Lung (tissue), 12 donors: ENCODE data around the gene MCTP1. TPM values are rescaled to one million over a fixed set of nuclear protein-coding genes. Genes with fewer than 3 reads are reported as not detected.

Experiments used
- ATAC-seq: fragments of 200-7000 bp; cut with Tn5 transposase; one replicate; pipeline ENCODE4 v1.9.1; 2020; ENCODE audit warnings: moderate number of reproducible peaks; ENCODE audit not compliant: insufficient read depth, low FRiP score
- DNase-seq, 3 donors: peaks; one replicate each; pipeline ENCODE4 v3.0.0-alpha.2; 2013 to 2017
- H3K27ac ChIP-seq, 2 donors: one replicate each; pipeline ENCODE4 v1.5.1; 2013; ENCODE audit warnings: mild to moderate bottlenecking in 2 of 2, moderate library complexity in 2 of 2, control low read depth in 1 of 2, inconsistent platforms in 1 of 2, low read depth in 1 of 2, low read length in 1 of 2
- H3K27me3 ChIP-seq, 3 donors: one replicate each; pipeline ENCODE4 v1.5.1; 2013; ENCODE audit warnings: low read length in 2 of 3; ENCODE audit not compliant: control insufficient read depth in 3 of 3, insufficient read depth in 3 of 3
- H3K36me3 ChIP-seq, 4 donors: one replicate each; pipeline ENCODE4 v1.5.1; 2013; ENCODE audit warnings: low read length in 4 of 4, mild to moderate bottlenecking in 1 of 4, moderate library complexity in 1 of 4; ENCODE audit not compliant: control insufficient read depth in 4 of 4, insufficient read depth in 4 of 4
- H3K4me1 ChIP-seq, 5 donors: one replicate each; pipeline ENCODE4 v1.5.1; 2013; ENCODE audit warnings: low read length in 5 of 5, mild to moderate bottlenecking in 2 of 5, moderate library complexity in 1 of 5; ENCODE audit not compliant: control insufficient read depth in 5 of 5, insufficient read depth in 5 of 5
- H3K4me3 ChIP-seq: one replicate; pipeline ENCODE4 v1.5.1; 2013; ENCODE audit warnings: mild to moderate bottlenecking, control low read depth, moderate library complexity
- H3K9ac ChIP-seq, 2 donors: one replicate each; pipeline ENCODE4 v1.5.1; 2013; ENCODE audit warnings: low read length in 2 of 2, control low read depth in 1 of 2; ENCODE audit not compliant: insufficient read depth in 1 of 2
- H3K9me3 ChIP-seq, 4 donors: one replicate each; pipeline ENCODE4 v1.5.1; 2013; ENCODE audit warnings: low read length in 3 of 4, mild to moderate bottlenecking in 1 of 4, moderate library complexity in 1 of 4; ENCODE audit not compliant: control insufficient read depth in 4 of 4, insufficient read depth in 3 of 4
- WGBS, 2 donors: extraction: QIAGEN DNeasy Blood & Tissue Kit; methylation state at CpG; one replicate each; pipeline ENCODE4 v1.1.7; 2013; 5-methylcytosine and 5-hydroxymethylcytosine counted together
- polyA plus RNA-seq, 2 donors: library from polyadenylated mRNA; stranded (reverse); fragments of 200-250 nt; gene quantifications; one replicate each; pipeline ENCODE4 v1.2.1, GENCODE V29; 2013
- total RNA-seq, 2 donors: library from RNA; depleted of rRNA in 1 of 2; stranded (reverse); fragments of >200 nt in 1 of 2; gene quantifications; one replicate each; pipeline ENCODE4 v1.2.1, GENCODE V29; 2014 to 2021
- TF ChIP-seq, protein P1 (sequence below): IDR thresholded peaks from 2 replicates; pipeline ENCODE4 v1.5.1; 2012; ENCODE audit warnings: mild to moderate bottlenecking; ENCODE audit errors: control extremely low read depth, extremely low read depth
- donor health status: control.
- donor health status: control.
- donor health status: Bipolar disorder and iron deficiency.
- donor health status: healthy.
- donor health status: DM: yes; HTN: yes; CAD: no.

MCTP1 gene
- total and polyA plus RNA-seq, 4 donors, result 5.8 to 34.8 (median 27.4) TPM

GRCh38 chr5:95219411-95219810, 65.5 kb downstream of the MCTP1 start:
- no peak overlapping the region for H3K4me3 ChIP-seq
- H3K9me3 ChIP-seq, result no peaks in the 10 kb centered on the region
- DNase-seq (no peak), ATAC-seq (no peak)
- H3K27ac ChIP-seq, result no peak overlapping the region
- peaks cover 0 to 12% (median 0%) of the 10 kb centered on the region in 5 donors for H3K4me1 ChIP-seq
- no peaks in the 10 kb centered on the region for H3K27me3 ChIP-seq
- 90% methylated on average over 3 of the region's 3 CpGs for WGBS, 2 donors
- H3K36me3 ChIP-seq, result no peaks in the 10 kb centered on the region
- H3K9ac ChIP-seq, result no peak overlapping the region
- TF ChIP-seq, protein P1, sequence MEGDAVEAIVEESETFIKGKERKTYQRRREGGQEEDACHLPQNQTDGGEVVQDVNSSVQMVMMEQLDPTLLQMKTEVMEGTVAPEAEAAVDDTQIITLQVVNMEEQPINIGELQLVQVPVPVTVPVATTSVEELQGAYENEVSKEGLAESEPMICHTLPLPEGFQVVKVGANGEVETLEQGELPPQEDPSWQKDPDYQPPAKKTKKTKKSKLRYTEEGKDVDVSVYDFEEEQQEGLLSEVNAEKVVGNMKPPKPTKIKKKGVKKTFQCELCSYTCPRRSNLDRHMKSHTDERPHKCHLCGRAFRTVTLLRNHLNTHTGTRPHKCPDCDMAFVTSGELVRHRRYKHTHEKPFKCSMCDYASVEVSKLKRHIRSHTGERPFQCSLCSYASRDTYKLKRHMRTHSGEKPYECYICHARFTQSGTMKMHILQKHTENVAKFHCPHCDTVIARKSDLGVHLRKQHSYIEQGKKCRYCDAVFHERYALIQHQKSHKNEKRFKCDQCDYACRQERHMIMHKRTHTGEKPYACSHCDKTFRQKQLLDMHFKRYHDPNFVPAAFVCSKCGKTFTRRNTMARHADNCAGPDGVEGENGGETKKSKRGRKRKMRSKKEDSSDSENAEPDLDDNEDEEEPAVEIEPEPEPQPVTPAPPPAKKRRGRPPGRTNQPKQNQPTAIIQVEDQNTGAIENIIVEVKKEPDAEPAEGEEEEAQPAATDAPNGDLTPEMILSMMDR, result no peak

DNA sequence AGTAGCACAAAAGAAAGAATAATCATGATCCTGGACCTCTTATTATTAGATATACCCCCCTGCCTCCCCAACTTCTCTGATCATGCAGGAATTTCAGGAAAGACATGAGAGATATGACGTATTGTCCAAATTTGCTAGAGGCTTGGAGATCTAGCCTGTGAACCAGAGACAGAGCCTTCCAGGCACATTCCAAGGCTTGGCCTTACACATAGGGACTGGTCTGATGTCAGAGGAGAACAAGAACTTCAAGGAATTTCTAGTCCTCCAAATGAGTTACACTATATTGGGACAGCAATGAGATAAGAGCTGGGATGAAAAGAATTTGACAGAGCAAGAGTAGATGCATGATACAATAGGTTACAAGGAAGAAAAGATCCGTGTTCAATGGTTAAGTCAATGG, 67.0 kb downstream of the MCTP1 start:
- H3K27ac ChIP-seq, result no peak overlapping the region
- peaks cover 0 to 12% (median 0%) of the 10 kb centered on the region in 5 donors for H3K4me1 ChIP-seq
- 93 to 97% methylated on average over 2 of the region's 2 CpGs for WGBS, 2 donors
- no peak overlapping the region for H3K4me3 ChIP-seq
- no peak for DNase-seq
- TF ChIP-seq, protein P1, result no peak
- H3K9ac ChIP-seq, result no peak overlapping the region
- H3K27me3 ChIP-seq, result no peaks in the 10 kb centered on the region
- no peak for ATAC-seq
- no peaks in the 10 kb centered on the region for H3K9me3 ChIP-seq
- no peaks in the 10 kb centered on the region for H3K36me3 ChIP-seq

DNA sequence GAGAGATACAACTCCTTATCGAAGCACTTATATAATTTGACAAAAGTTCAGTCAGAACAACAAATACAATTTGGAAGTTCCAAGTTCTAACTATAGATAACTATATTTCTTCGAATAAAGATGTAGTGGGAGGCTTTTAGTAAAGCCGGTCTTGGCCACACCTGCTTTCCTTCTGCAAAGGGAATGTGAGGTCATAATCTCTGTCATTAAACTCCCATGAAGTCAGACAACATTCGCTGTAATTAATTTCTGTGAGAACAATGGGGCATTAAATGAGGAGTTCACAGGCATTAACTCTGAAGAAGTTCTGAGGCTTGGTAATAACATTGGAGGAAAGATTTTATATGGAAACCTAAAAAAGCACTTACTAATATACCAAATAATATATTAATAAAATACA, 67.5 kb downstream of the MCTP1 start:
- Histone ChIP-seq H3K36me3 (no peaks in the 10 kb centered on the region), H3K27ac (no peak overlapping the region), H3K4me3 (no peak overlapping the region), H3K9me3 (no peaks in the 10 kb centered on the region), H3K4me1 (peaks cover 0 to 12% (median 0%) of the 10 kb centered on the region in 5 donors), H3K9ac (no peak overlapping the region), H3K27me3 (no peaks in the 10 kb centered on the region)
- no peak for ATAC-seq
- no peak for DNase-seq
- WGBS, 2 donors, result 81 to 88% methylated on average over 4 of the region's 4 CpGs
- TF ChIP-seq, protein P1, result no peak
